Hepatocyte (in vitro differentiated cells): ENCODE measurements around the gene CHCHD6. TPM values are rescaled to one million over a fixed set of nuclear protein-coding genes. Genes with fewer than 3 reads are reported as not detected.

Experiments used
- DNase-seq: peaks from one replicate; pipeline ENCODE4 v3.0.0-alpha.2; 2016; ENCODE audit warnings: low spot score
- H2AFZ ChIP-seq: fragments of 200-600 bp; sonication (generic); 2 replicates; pipeline ENCODE4 v1.6.0; 2016; ENCODE audit warnings: antibody characterized with exemption, mild to moderate bottlenecking
- H3K27ac ChIP-seq: fragments of 200-600 bp; sonication (generic); 2 replicates; pipeline ENCODE4 v1.5.1; 2016; ENCODE audit warnings: mild to moderate bottlenecking
- H3K27me3 ChIP-seq: fragments of 200-600 bp; sonication (generic); 2 replicates; pipeline ENCODE4 v1.6.1; 2016
- H3K36me3 ChIP-seq: fragments of 200-600 bp; sonication (generic); replicated peaks from 2 replicates; pipeline ENCODE4 v1.5.1; 2016; ENCODE audit warnings: low read depth; ENCODE audit not compliant: insufficient read depth
- H3K4me1 ChIP-seq: fragments of 200-600 bp; sonication (generic); 2 replicates; pipeline ENCODE4 v1.5.1; 2016; ENCODE audit warnings: mild to moderate bottlenecking, moderate library complexity; ENCODE audit not compliant: insufficient read depth
- H3K4me2 ChIP-seq: fragments of 200-600 bp; sonication (generic); 2 replicates; pipeline ENCODE4 v1.6.0; 2016
- H3K4me3 ChIP-seq: fragments of 200-600 bp; sonication (generic); 2 replicates; pipeline ENCODE4 v1.5.1; 2016; ENCODE audit warnings: mild to moderate bottlenecking
- H3K79me2 ChIP-seq: fragments of 200-600 bp; sonication (generic); 2 replicates; pipeline ENCODE4 v1.6.0; 2017; ENCODE audit warnings: mild to moderate bottlenecking
- H3K9me2 ChIP-seq: fragments of 200-600 bp; sonication (generic); replicated peaks from 2 replicates; pipeline ENCODE4 v1.6.0; 2017; ENCODE audit warnings: mild to moderate bottlenecking; ENCODE audit not compliant: insufficient read depth
- H3K9me3 ChIP-seq: fragments of 200-600 bp; sonication (generic); 2 replicates; pipeline ENCODE4 v1.5.1; 2016; ENCODE audit warnings: low read depth, mild to moderate bottlenecking
- H4K20me1 ChIP-seq: fragments of 200-600 bp; sonication (generic); 2 replicates; pipeline ENCODE4 v1.6.0; 2016; ENCODE audit warnings: mild to moderate bottlenecking; ENCODE audit not compliant: insufficient read depth, poor library complexity, severe bottlenecking
- EZH2 ChIP-seq: fragments of 200-600 bp; sonication (generic); IDR thresholded peaks from 2 replicates; pipeline ENCODE4 v1.6.1; 2016; ENCODE audit warnings: antibody characterized with exemption, mild to moderate bottlenecking, borderline replicate concordance
- EZH2phosphoT487 ChIP-seq: fragments of 200-600 bp; sonication (generic); IDR thresholded peaks from one replicate; pipeline ENCODE4 v1.6.1; 2018; ENCODE audit warnings: antibody characterized with exemption, mild to moderate bottlenecking, low read depth, moderate library complexity; ENCODE audit not compliant: unreplicated experiment, severe bottlenecking
- WGBS: methylation state at CpG from one replicate; pipeline ENCODE4 v1.1.6; 2016; ENCODE audit warnings: low lambda C conversion rate; ENCODE audit errors: missing lambda C conversion rate; 5-methylcytosine and 5-hydroxymethylcytosine counted together
- polyA plus RNA-seq: library from polyadenylated mRNA; unstranded; fragments of >200 nt; fragmentation: Nextera tagmentation; extraction: Ambion mirVana; gene quantifications from 2 replicates; pipeline ENCODE4 v1.2.1, GENCODE V29; 2016
- total RNA-seq: library from RNA; depleted of rRNA; stranded (reverse); fragments of >200 nt; gene quantifications from 2 replicates; pipeline ENCODE4 v1.2.3, GENCODE V29; 2014
- TF ChIP-seq, protein P1 (sequence below): fragments of 200-600 bp; sonication (generic); IDR thresholded peaks from 2 replicates; pipeline ENCODE4 v1.5.1; 2016; ENCODE audit warnings: antibody characterized with exemption, mild to moderate bottlenecking; ENCODE audit not compliant: poor library complexity

The CHCHD6 gene
- total and polyA plus RNA-seq, 2 experiments from 2014 or later, result 13.8 to 19.7 TPM

DNA sequence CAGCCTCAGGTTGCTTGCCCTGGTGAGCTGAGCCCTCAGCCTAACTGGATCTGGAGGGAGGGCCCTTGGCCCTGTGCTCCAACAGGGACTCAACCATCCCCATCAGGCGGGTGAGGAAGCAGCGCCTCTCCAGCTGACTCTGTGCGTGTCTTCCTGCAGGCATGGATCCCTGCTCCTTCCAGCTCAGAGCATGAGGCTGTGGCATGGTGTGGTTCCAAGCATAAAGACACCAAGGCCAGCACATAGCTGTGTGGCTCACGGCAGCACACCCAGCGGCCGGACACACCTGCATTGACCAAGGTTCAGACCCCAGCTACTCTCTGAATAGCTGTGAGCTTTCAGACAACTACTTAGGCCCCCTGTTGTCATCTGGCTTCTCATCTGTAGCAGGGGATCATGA, 147.9 kb downstream of the CHCHD6 start:
- no peak for DNase-seq
- Histone ChIP-seq H3K9me2 (no peaks in the 10 kb centered on the region), H3K9me3 (no peaks in the 10 kb centered on the region), H3K27me3 (no peaks in the 10 kb centered on the region), H3K4me2 (no peak overlapping the region), H2AFZ (no peak overlapping the region), H3K27ac (no peak overlapping the region), H3K36me3 (no peaks in the 10 kb centered on the region), H4K20me1 (no peaks in the 10 kb centered on the region), H3K79me2 (no peaks in the 10 kb centered on the region), H3K4me3 (no peak overlapping the region), H3K4me1 (peaks cover 15% of the 10 kb centered on the region)
- TF ChIP-seq EZH2 (no peak), EZH2phosphoT487 (no peak)
- TF ChIP-seq, protein P1, sequence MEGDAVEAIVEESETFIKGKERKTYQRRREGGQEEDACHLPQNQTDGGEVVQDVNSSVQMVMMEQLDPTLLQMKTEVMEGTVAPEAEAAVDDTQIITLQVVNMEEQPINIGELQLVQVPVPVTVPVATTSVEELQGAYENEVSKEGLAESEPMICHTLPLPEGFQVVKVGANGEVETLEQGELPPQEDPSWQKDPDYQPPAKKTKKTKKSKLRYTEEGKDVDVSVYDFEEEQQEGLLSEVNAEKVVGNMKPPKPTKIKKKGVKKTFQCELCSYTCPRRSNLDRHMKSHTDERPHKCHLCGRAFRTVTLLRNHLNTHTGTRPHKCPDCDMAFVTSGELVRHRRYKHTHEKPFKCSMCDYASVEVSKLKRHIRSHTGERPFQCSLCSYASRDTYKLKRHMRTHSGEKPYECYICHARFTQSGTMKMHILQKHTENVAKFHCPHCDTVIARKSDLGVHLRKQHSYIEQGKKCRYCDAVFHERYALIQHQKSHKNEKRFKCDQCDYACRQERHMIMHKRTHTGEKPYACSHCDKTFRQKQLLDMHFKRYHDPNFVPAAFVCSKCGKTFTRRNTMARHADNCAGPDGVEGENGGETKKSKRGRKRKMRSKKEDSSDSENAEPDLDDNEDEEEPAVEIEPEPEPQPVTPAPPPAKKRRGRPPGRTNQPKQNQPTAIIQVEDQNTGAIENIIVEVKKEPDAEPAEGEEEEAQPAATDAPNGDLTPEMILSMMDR, result no peak
- WGBS, result 89% methylated on average over 6 of the region's 6 CpGs

DNA sequence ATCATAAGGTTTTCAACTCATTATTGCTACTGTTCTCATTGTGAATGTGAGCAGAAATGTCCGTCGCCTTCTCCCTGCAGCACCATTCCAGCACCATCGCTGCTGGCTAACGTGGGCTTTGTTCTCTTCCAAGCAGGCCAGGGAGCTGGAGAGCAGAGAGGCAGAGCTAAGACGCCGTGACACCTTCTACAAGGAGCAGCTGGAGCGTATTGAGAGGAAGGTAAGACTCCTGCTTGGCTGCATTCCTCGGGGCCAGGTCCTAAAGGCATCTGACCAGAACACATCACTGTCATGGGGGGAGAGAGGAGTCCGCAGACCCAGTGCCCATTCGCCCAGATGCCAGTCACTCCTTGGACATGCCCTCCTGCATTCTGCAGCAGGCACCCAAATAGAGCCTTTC, 148.5 kb downstream of the CHCHD6 start:
- no peaks in the 10 kb centered on the region for H3K9me2 ChIP-seq
- TF ChIP-seq EZH2 (no peak), EZH2phosphoT487 (no peak)
- TF ChIP-seq, protein P1, result no peak
- no peaks in the 10 kb centered on the region for H3K9me3 ChIP-seq
- H2AFZ ChIP-seq, result no peak overlapping the region
- H3K4me1 ChIP-seq, result peaks cover 15% of the 10 kb centered on the region
- H4K20me1 ChIP-seq, result no peaks in the 10 kb centered on the region
- no peaks in the 10 kb centered on the region for H3K27me3 ChIP-seq
- H3K27ac ChIP-seq, result no peak overlapping the region
- no peaks in the 10 kb centered on the region for H3K36me3 ChIP-seq
- H3K4me3 ChIP-seq, result no peak overlapping the region
- WGBS, result 75% methylated on average over 10 of the region's 10 CpGs
- H3K4me2 ChIP-seq, result no peak overlapping the region
- H3K79me2 ChIP-seq, result no peaks in the 10 kb centered on the region
- no peak for DNase-seq

GRCh38 chr3:126854666-126855065, 150.6 kb downstream of the CHCHD6 start:
- H3K36me3 ChIP-seq, result no peaks in the 10 kb centered on the region
- no peaks in the 10 kb centered on the region for H3K9me3 ChIP-seq
- no peaks in the 10 kb centered on the region for H3K9me2 ChIP-seq
- no peak overlapping the region for H3K4me3 ChIP-seq
- H3K4me2 ChIP-seq, result no peak overlapping the region
- H3K4me1 ChIP-seq, result peaks cover 15% of the 10 kb centered on the region
- H4K20me1 ChIP-seq, result no peaks in the 10 kb centered on the region
- no peak overlapping the region for H2AFZ ChIP-seq
- H3K27ac ChIP-seq, result no peak overlapping the region
- DNase-seq, result no peak
- WGBS, result 89% methylated on average over 5 of the region's 5 CpGs
- H3K27me3 ChIP-seq, result no peaks in the 10 kb centered on the region
- H3K79me2 ChIP-seq, result no peaks in the 10 kb centered on the region
- TF ChIP-seq EZH2 (no peak), EZH2phosphoT487 (no peak)
- TF ChIP-seq, protein P1, result no peak

DNA sequence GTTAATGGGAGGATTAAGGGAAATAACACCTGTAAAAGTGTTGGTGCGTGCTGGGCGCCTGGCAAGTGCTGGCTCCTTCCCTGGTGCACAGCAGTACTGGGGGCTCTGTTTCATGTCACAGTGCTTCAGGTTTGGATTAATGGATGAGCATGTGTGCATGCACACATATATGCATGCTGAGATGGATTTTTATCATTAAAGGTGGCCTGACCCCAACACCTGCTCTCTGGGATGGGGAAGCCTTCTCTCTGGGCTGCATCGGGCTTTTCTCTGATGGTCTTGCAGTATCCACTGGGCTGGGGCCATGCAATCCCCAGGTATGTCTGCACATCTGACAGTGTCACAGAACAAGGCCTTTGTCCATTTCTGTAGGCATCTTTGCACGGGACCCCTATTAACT, 151.3 kb downstream of the CHCHD6 start:
- H3K9me2 ChIP-seq, result no peaks in the 10 kb centered on the region
- H2AFZ ChIP-seq, result no peak overlapping the region
- DNase-seq, result no peak
- no peaks in the 10 kb centered on the region for H3K27me3 ChIP-seq
- H3K4me2 ChIP-seq, result no peak overlapping the region
- no peak overlapping the region for H3K4me3 ChIP-seq
- no peaks in the 10 kb centered on the region for H3K36me3 ChIP-seq
- H4K20me1 ChIP-seq, result no peaks in the 10 kb centered on the region
- H3K9me3 ChIP-seq, result no peaks in the 10 kb centered on the region
- no peak for TF ChIP-seq EZH2
- TF ChIP-seq, protein P1, result no peak
- TF ChIP-seq EZH2phosphoT487, result no peak
- H3K79me2 ChIP-seq, result no peaks in the 10 kb centered on the region
- H3K27ac ChIP-seq, result no peak overlapping the region
- WGBS, result 96% methylated on average over 4 of the region's 4 CpGs
- peaks cover 11% of the 10 kb centered on the region for H3K4me1 ChIP-seq
